WTC11 (cell line): ENCODE results near the gene CLIC1. TPM values are rescaled to one million over a fixed set of nuclear protein-coding genes. Genes with fewer than 3 reads are reported as not detected.
A peak's percentile ranks its signal among the peaks of the same experiment; 100 is the strongest.

Experiments
- ARID4B ChIP-seq: sonication (generic); formaldehyde crosslinking; IDR thresholded peaks from 2 replicates; pipeline ENCODE4 v1.8.0; 2023; ENCODE audit warnings: missing genetic modification reagents, mild to moderate bottlenecking, borderline replicate concordance
- ATF2 ChIP-seq: sonication (generic); formaldehyde crosslinking; IDR thresholded peaks from 2 replicates; pipeline ENCODE4 v1.8.1; 2022; ENCODE audit warnings: low read depth, missing genetic modification reagents, borderline replicate concordance
- E2F1 ChIP-seq: sonication (generic); formaldehyde crosslinking; IDR thresholded peaks from 2 replicates; pipeline ENCODE4 v1.8.0; 2022; ENCODE audit warnings: mild to moderate bottlenecking, missing genetic modification reagents
- FOXK1 ChIP-seq: sonication (generic); formaldehyde crosslinking; IDR thresholded peaks from 2 replicates; pipeline ENCODE4 v1.8.0; 2022; ENCODE audit warnings: mild to moderate bottlenecking, moderate library complexity, missing genetic modification reagents
- GRHL2 ChIP-seq: fragments of 250-450 bp; sonication (Bioruptor Pico); IDR thresholded peaks from 2 replicates; pipeline ENCODE4 v1.8.0; 2022; ENCODE audit warnings: mild to moderate bottlenecking, moderate library complexity; ENCODE audit not compliant: insufficient replicate concordance, severe bottlenecking
- JUN ChIP-seq: sonication (generic); formaldehyde crosslinking; IDR thresholded peaks from 2 replicates; pipeline ENCODE4 v1.8.0; 2023; ENCODE audit warnings: mild to moderate bottlenecking, missing genetic modification reagents
- OVOL2 ChIP-seq: fragments of 250-450 bp; sonication (Bioruptor Pico); IDR thresholded peaks from 2 replicates; pipeline ENCODE4 v1.9.0; 2021; ENCODE audit warnings: mild to moderate bottlenecking, borderline replicate concordance
- RELA ChIP-seq: sonication (generic); formaldehyde crosslinking; IDR thresholded peaks from 2 replicates; pipeline ENCODE4 v1.8.1; 2022; ENCODE audit warnings: missing genetic modification reagents, mild to moderate bottlenecking, borderline replicate concordance
- USF1 ChIP-seq: sonication (generic); formaldehyde crosslinking; IDR thresholded peaks from 2 replicates; pipeline ENCODE4 v1.8.0; 2022; ENCODE audit warnings: mild to moderate bottlenecking, missing genetic modification reagents
- USF2 ChIP-seq: sonication (generic); formaldehyde crosslinking; IDR thresholded peaks from 2 replicates; pipeline ENCODE4 v1.8.1; 2023; ENCODE audit warnings: mild to moderate bottlenecking, missing genetic modification reagents, moderate library complexity
- ZBTB21 ChIP-seq: sonication (generic); formaldehyde crosslinking; IDR thresholded peaks from 2 replicates; pipeline ENCODE4 v1.8.1; 2023; ENCODE audit warnings: mild to moderate bottlenecking, missing genetic modification reagents, borderline replicate concordance
- ZBTB43 ChIP-seq: sonication (generic); formaldehyde crosslinking; IDR thresholded peaks from 2 replicates; pipeline ENCODE4 v1.8.1; 2023; ENCODE audit warnings: mild to moderate bottlenecking, missing genetic modification reagents
- ZMAT4 ChIP-seq: fragments of 250-450 bp; sonication (Bioruptor Pico); IDR thresholded peaks from 2 replicates; pipeline ENCODE4 v1.9.0; 2021; ENCODE audit warnings: mild to moderate bottlenecking
- ZNF138 ChIP-seq: sonication (generic); formaldehyde crosslinking; conservative IDR thresholded peaks from 2 replicates; pipeline ENCODE4 v1.8.1; 2022; ENCODE audit warnings: mild to moderate bottlenecking, moderate library complexity, missing genetic modification reagents
- ZNF263 ChIP-seq: sonication (generic); formaldehyde crosslinking; IDR thresholded peaks from 2 replicates; pipeline ENCODE4 v1.8.1; 2022; ENCODE audit warnings: low read depth, mild to moderate bottlenecking, moderate library complexity, missing genetic modification reagents
- ZNF281 ChIP-seq: sonication (generic); formaldehyde crosslinking; IDR thresholded peaks from 2 replicates; pipeline ENCODE4 v1.8.0; 2023; ENCODE audit warnings: mild to moderate bottlenecking, missing genetic modification reagents
- total RNA-seq: library from RNA; stranded (reverse); gene quantifications from 3 replicates; pipeline ENCODE4 v1.2.3, GENCODE V29; 2021

Gene CLIC1
- total RNA-seq, 1 experiment from 2014 or later = 244 TPM

- TF ChIP-seq ZBTB21 (CRISPR knock-in tag) = no peak
- TF ChIP-seq USF1 = no peak
- peak; percentile 94; the same call in 1 of the 2 replicates for TF ChIP-seq ZNF281 (CRISPR knock-in tag)
- TF ChIP-seq OVOL2 (CRISPR knock-in tag) = no peak
- TF ChIP-seq FOXK1 (CRISPR knock-in tag) = no peak
- no peak for TF ChIP-seq ATF2
- TF ChIP-seq ARID4B (CRISPR knock-in tag) = peak; percentile 59; the same call in 1 of the 2 replicates
- no peak for TF ChIP-seq USF2 (CRISPR knock-in tag)
- TF ChIP-seq GRHL2 = no peak
- no peak for TF ChIP-seq RELA
- no peak for TF ChIP-seq E2F1 (CRISPR knock-in tag)
- TF ChIP-seq JUN (CRISPR knock-in tag) = no peak
- TF ChIP-seq ZNF138 (CRISPR knock-in tag) = no peak
- no peak for TF ChIP-seq ZBTB43
- TF ChIP-seq ZMAT4 (CRISPR knock-in tag) = no peak
- no peak for TF ChIP-seq ZNF263 (CRISPR knock-in tag)
These were observed 1.4 kb downstream of the CLIC1 start (continued) for GRCh38 chr6:31734821-31735406.
